ENCODE results near the gene MCTP2. TPM values are rescaled to one million over a fixed set of nuclear protein-coding genes. Genes with fewer than 3 reads are reported as not detected.

MCTP2 gene
- total RNA-seq, 5 donors from 2014 or later (not counting 1 experiment from before 2014, with no cell fraction given): 16.0 to 31.3 (median 22.4) TPM

GRCh38 chr15:94351031-94351535 is 119.7 kb downstream of the MCTP2 start:
- POLR2A ChIA-PET: no interaction called here
- CTCF ChIA-PET: no interaction called here
- Mint-ChIP-seq H3K4me3 (no peak overlapping the region), H3K36me3 (peaks cover 52% of the 10 kb centered on the region), H3K27me3 (no peaks in the 10 kb centered on the region), H3K27ac (no peak overlapping the region), H3K9me3 (no peaks in the 10 kb centered on the region), H3K4me1 (no peaks in the 10 kb centered on the region)
- ATAC-seq (replicated peaks in 1 of 4) (no peak), DNase-seq (no peak)
- WGBS (ENCODE audit: insufficient coverage): no CpG with 5 or more reads among the region's 1 CpG
- Histone ChIP-seq H3K4me1 (ENCODE audit: control insufficient read depth in 1 of 2, extremely low read depth in 1 of 2, insufficient read depth in 2 of 2, low read length in 2 of 2) (no peaks in the 10 kb centered on the region), H3K27ac (ENCODE audit: low read length) (no peak overlapping the region), H3K4me3 (ENCODE audit: control insufficient read depth in 1 of 2, extremely low read depth in 1 of 2, low read length in 1 of 2) (no peak overlapping the region), H3K36me3 (ENCODE audit: control insufficient read depth in 2 of 2, extremely low read depth in 1 of 2, insufficient read depth in 1 of 2, low read length in 1 of 2) (peaks cover 0 to 4% of the 10 kb centered on the region in 2 donors), H3K9me3 (no peaks in the 10 kb centered on the region), H3K27me3 (replicated peaks in 1 of 2; ENCODE audit: control insufficient read depth in 2 of 2, extremely low read depth in 1 of 2, insufficient read depth in 2 of 2, low read length in 1 of 2) (no peaks in the 10 kb centered on the region)

- ChIA-PET CTCF (interaction anchor here in 1 of 2 donors (1.6 kb wide), 1 partner anchor 30 kb away, joined by 3 read pairs; no protein-coding TSS in a partner anchor), POLR2A (no interaction called here)
- peaks cover 0 to 7% of the 10 kb centered on the region in 2 donors for H3K36me3 ChIP-seq (ENCODE audit: control insufficient read depth in 2 of 2, extremely low read depth in 1 of 2, insufficient read depth in 1 of 2, low read length in 1 of 2)
- no peaks in the 10 kb centered on the region for H3K4me1 ChIP-seq (ENCODE audit: control insufficient read depth in 1 of 2, extremely low read depth in 1 of 2, insufficient read depth in 2 of 2, low read length in 2 of 2)
- no peaks in the 10 kb centered on the region for H3K9me3 ChIP-seq
- H3K4me3 ChIP-seq (ENCODE audit: control insufficient read depth in 1 of 2, extremely low read depth in 1 of 2, low read length in 1 of 2): no peak overlapping the region
- no peak overlapping the region for H3K27ac ChIP-seq (ENCODE audit: low read length)
- no peaks in the 10 kb centered on the region for H3K27me3 ChIP-seq (replicated peaks in 1 of 2; ENCODE audit: control insufficient read depth in 2 of 2, extremely low read depth in 1 of 2, insufficient read depth in 2 of 2, low read length in 1 of 2)
- ATAC-seq (replicated peaks in 1 of 4): no peak
- Mint-ChIP-seq H3K4me1 (no peaks in the 10 kb centered on the region), H3K27me3 (no peaks in the 10 kb centered on the region), H3K27ac (no peak overlapping the region), H3K9me3 (no peaks in the 10 kb centered on the region), H3K36me3 (peaks cover 52% of the 10 kb centered on the region), H3K4me3 (no peak overlapping the region)
- 88% methylated on average over 3 of the region's 11 CpGs for WGBS (ENCODE audit: insufficient coverage)
- DNase-seq: no peak
These were observed 121.5 kb downstream of the MCTP2 start for GRCh38 chr15:94352636-94353487.

- no peak overlapping the region for H3K27ac Mint-ChIP-seq
- ChIA-PET POLR2A (no interaction called here), CTCF (interaction anchor here in 1 of 2 donors (1.6 kb wide), 1 partner anchor 30 kb away, joined by 3 read pairs; no protein-coding TSS in a partner anchor)
- no peak overlapping the region for H3K4me3 Mint-ChIP-seq
- DNase-seq (no peak), ATAC-seq (replicated peaks in 1 of 4) (no peak)
- no peaks in the 10 kb centered on the region for H3K27me3 ChIP-seq (replicated peaks in 1 of 2; ENCODE audit: control insufficient read depth in 2 of 2, extremely low read depth in 1 of 2, insufficient read depth in 2 of 2, low read length in 1 of 2)
- H3K4me1 Mint-ChIP-seq: no peaks in the 10 kb centered on the region
- no peaks in the 10 kb centered on the region for H3K27me3 Mint-ChIP-seq
- H3K36me3 Mint-ChIP-seq: peaks cover 56% of the 10 kb centered on the region
- H3K9me3 ChIP-seq: no peaks in the 10 kb centered on the region
- 100% methylated on average over 2 of the region's 3 CpGs for WGBS (ENCODE audit: insufficient coverage)
- H3K36me3 ChIP-seq (ENCODE audit: control insufficient read depth in 2 of 2, extremely low read depth in 1 of 2, insufficient read depth in 1 of 2, low read length in 1 of 2): peaks cover 0 to 8% of the 10 kb centered on the region in 2 donors
- H3K27ac ChIP-seq (ENCODE audit: low read length): no peak overlapping the region
- no peaks in the 10 kb centered on the region for H3K4me1 ChIP-seq (ENCODE audit: control insufficient read depth in 1 of 2, extremely low read depth in 1 of 2, insufficient read depth in 2 of 2, low read length in 2 of 2)
- no peak overlapping the region for H3K4me3 ChIP-seq (ENCODE audit: control insufficient read depth in 1 of 2, extremely low read depth in 1 of 2, low read length in 1 of 2)
- H3K9me3 Mint-ChIP-seq: no peaks in the 10 kb centered on the region
These were observed 122.1 kb downstream of the MCTP2 start for GRCh38 chr15:94353488-94353820.

DNA sequence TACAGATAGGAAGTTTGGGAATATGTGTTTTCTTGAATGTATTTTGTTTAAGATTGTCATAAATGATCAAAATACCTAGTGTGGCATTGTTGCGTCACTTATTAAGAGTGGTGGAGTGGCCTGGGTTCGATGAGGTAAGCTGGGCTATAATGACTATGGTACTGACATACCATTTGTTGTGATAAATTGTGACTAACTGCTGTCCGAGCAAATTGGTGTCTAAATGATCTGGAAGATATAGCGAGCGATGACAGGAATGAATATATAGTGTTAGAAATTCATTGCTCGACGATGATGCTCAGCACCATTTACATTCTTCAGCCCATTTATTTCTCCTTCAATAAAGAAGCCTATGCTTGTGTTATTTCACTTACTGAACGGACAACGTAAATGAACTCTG is 123.3 kb downstream of the MCTP2 start:
- H3K27me3 Mint-ChIP-seq: no peaks in the 10 kb centered on the region
- no peaks in the 10 kb centered on the region for H3K9me3 Mint-ChIP-seq
- no peak overlapping the region for H3K4me3 Mint-ChIP-seq
- CTCF ChIA-PET: no interaction called here
- no peak for ATAC-seq (replicated peaks in 1 of 4)
- 82% methylated on average over 4 of the region's 9 CpGs for WGBS (ENCODE audit: insufficient coverage)
- no peak for DNase-seq
- no peak overlapping the region for H3K27ac Mint-ChIP-seq
- H3K36me3 Mint-ChIP-seq: peaks cover 50% of the 10 kb centered on the region
- Histone ChIP-seq H3K36me3 (ENCODE audit: control insufficient read depth in 2 of 2, extremely low read depth in 1 of 2, insufficient read depth in 1 of 2, low read length in 1 of 2) (peaks cover 0 to 11% of the 10 kb centered on the region in 2 donors), H3K27me3 (replicated peaks in 1 of 2; ENCODE audit: control insufficient read depth in 2 of 2, extremely low read depth in 1 of 2, insufficient read depth in 2 of 2, low read length in 1 of 2) (no peaks in the 10 kb centered on the region), H3K9me3 (no peaks in the 10 kb centered on the region), H3K4me1 (ENCODE audit: control insufficient read depth in 1 of 2, extremely low read depth in 1 of 2, insufficient read depth in 2 of 2, low read length in 2 of 2) (no peaks in the 10 kb centered on the region), H3K27ac (ENCODE audit: low read length) (no peak overlapping the region), H3K4me3 (ENCODE audit: control insufficient read depth in 1 of 2, extremely low read depth in 1 of 2, low read length in 1 of 2) (no peak overlapping the region)
- POLR2A ChIA-PET: no interaction called here
- H3K4me1 Mint-ChIP-seq: no peaks in the 10 kb centered on the region

- CTCF ChIA-PET: no interaction called here
These were observed 128.4 kb downstream of the MCTP2 start for GRCh38 chr15:94359716-94360115.

DNA sequence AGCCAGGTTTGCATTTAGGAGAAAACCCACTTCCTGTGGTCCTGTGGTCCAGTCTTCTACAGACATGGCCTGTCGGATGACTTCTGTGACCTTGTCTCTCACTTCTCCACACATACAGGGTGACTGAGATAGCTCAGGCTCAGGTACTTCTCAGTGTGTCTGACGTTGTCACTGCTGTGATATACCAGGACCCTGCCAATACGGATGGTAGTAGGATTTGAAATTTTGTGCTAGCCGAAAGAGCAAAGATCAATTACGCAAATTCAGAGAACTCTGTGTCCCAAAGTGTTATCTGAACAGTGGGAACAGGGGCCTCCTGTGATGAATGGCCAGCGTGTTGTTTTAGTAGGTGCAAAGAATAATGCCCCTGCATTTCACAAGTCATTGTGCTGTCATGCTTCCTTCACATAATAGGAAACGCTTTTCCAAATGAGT is 128.9 kb downstream of the MCTP2 start:
- no peaks in the 10 kb centered on the region for H3K4me1 ChIP-seq (ENCODE audit: control insufficient read depth in 1 of 2, extremely low read depth in 1 of 2, insufficient read depth in 2 of 2, low read length in 2 of 2)
- CTCF ChIA-PET: no interaction called here
- Mint-ChIP-seq H3K4me1 (no peaks in the 10 kb centered on the region), H3K27ac (no peak overlapping the region), H3K9me3 (no peaks in the 10 kb centered on the region), H3K36me3 (peaks cover 44% of the 10 kb centered on the region), H3K4me3 (no peak overlapping the region), H3K27me3 (no peaks in the 10 kb centered on the region)
- no peak overlapping the region for H3K4me3 ChIP-seq (ENCODE audit: control insufficient read depth in 1 of 2, extremely low read depth in 1 of 2, low read length in 1 of 2)
- H3K9me3 ChIP-seq: no peaks in the 10 kb centered on the region
- DNase-seq: no peak
- 91% methylated on average over 4 of the region's 7 CpGs for WGBS (ENCODE audit: insufficient coverage)
- POLR2A ChIA-PET: no interaction called here
- ATAC-seq (replicated peaks in 1 of 4): no peak
- H3K36me3 ChIP-seq (ENCODE audit: control insufficient read depth in 2 of 2, extremely low read depth in 1 of 2, insufficient read depth in 1 of 2, low read length in 1 of 2): peaks cover 0 to 8% of the 10 kb centered on the region in 2 donors
- H3K27ac ChIP-seq (ENCODE audit: low read length): no peak overlapping the region
- H3K27me3 ChIP-seq (replicated peaks in 1 of 2; ENCODE audit: control insufficient read depth in 2 of 2, extremely low read depth in 1 of 2, insufficient read depth in 2 of 2, low read length in 1 of 2): no peaks in the 10 kb centered on the region

More at GRCh38 chr15:94359716-94360115, 128.4 kb downstream of the MCTP2 start:
- Mint-ChIP-seq H3K4me3 (no peak overlapping the region), H3K36me3 (peaks cover 44% of the 10 kb centered on the region), H3K27me3 (no peaks in the 10 kb centered on the region), H3K27ac (no peak overlapping the region), H3K4me1 (no peaks in the 10 kb centered on the region), H3K9me3 (no peaks in the 10 kb centered on the region)
- POLR2A ChIA-PET: no interaction called here
- DNase-seq: no peak
- peaks cover 0 to 8% of the 10 kb centered on the region in 2 donors for H3K36me3 ChIP-seq (ENCODE audit: control insufficient read depth in 2 of 2, extremely low read depth in 1 of 2, insufficient read depth in 1 of 2, low read length in 1 of 2)
- no peak overlapping the region for H3K27ac ChIP-seq (ENCODE audit: low read length)
- WGBS (ENCODE audit: insufficient coverage): 100% methylated on average over 1 of the region's 3 CpGs
- H3K4me1 ChIP-seq (ENCODE audit: control insufficient read depth in 1 of 2, extremely low read depth in 1 of 2, insufficient read depth in 2 of 2, low read length in 2 of 2): no peaks in the 10 kb centered on the region
- no peak overlapping the region for H3K4me3 ChIP-seq (ENCODE audit: control insufficient read depth in 1 of 2, extremely low read depth in 1 of 2, low read length in 1 of 2)
- H3K9me3 ChIP-seq: no peaks in the 10 kb centered on the region
- no peaks in the 10 kb centered on the region for H3K27me3 ChIP-seq (replicated peaks in 1 of 2; ENCODE audit: control insufficient read depth in 2 of 2, extremely low read depth in 1 of 2, insufficient read depth in 2 of 2, low read length in 1 of 2)
- ATAC-seq (replicated peaks in 1 of 4): no peak
